Putamen (tissue), 1 donor: Measurements from ENCODE around the gene KCNH3.
"Not testable (repeated sequence)": the region's sequence is repeated elsewhere in the genome, so short reads cannot be mapped to it uniquely, and the experiment has no call there.

Experiments
- DNase-seq: peaks from one replicate; pipeline ENCODE4 v3.0.0-alpha.2; 2016; ENCODE audit warnings: low spot score

KCNH3 gene

DNA sequence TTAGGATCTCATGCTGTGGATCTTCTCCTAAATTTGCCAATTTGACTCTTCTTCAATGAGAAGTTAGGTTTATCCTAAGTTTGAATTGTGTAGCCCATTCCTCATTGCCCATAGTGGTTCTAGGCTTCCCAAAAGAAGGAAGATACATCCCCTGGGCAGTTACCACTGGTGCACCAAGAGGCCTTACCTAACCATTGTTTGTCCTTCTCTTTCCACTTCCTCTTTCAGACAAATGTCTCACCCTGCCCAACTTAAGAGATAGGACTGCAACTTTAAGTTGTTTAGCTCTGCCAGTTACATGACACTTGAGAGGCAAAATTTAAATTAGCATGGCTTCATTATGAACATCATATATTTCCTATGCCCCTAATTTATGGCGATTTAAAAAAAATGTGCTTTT lies 9.4 kb upstream of the KCNH3 start:
- no peak for DNase-seq

DNA sequence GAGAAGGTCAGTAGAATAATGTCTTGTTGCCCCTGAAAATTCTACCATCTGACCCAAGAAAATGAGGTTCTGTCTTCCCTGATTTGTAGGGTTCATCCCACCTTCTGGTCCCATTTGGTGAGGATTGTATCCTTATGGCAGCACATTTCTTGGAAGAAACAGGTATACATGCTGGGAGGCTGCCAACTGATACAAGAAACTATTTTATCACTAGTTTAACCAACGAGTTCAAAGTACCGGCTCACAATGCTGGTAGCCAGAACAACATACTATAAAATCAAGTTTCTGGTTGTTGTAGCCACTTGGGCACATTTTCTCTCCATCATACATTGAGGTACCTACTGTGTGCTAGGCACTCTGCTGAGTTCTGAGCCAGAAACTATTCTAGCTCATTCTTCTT lies 7.1 kb upstream of the KCNH3 start:
- DNase-seq = no peak

DNA sequence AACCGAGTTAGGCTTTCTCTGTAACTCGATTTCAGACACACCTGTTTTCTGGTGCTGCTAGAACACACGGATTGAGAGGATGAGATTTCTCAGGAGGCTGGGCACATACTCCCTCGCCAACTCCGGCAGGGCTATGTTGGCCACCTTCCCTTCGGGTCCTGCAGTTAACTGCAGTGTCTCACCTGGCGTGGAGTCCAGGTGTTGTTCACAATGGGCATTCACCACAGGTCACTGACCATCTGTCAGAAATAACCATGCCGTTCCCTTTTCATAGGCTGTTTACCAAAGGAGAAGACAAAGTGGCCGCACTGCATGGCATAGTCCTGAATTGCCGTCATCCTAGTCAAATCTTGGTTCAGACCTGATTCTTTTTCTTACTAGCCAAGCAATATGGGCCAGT lies 5.5 kb upstream of the KCNH3 start:
- no peak for DNase-seq

DNA sequence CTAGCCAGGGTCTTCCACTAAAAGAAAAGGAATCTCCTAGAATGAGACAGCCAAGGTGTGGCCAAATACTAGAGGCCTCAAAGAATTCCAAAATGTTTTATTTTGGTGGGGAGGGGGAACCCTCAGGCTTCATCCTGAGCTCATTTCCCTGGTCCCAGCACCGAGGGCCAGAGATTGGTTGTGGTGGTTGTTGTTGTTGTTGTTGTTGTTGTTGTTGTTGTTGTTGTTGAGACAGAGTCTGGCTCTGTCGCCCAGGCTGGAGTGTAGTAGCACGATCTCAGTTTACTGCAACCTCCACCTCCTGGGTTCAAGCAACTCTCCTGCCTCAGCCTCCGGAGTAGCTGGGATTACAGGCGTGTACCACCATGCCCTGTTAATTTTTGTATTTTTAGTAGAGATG lies 4.7 kb upstream of the KCNH3 start:
- DNase-seq = not testable (repeated sequence)

DNA sequence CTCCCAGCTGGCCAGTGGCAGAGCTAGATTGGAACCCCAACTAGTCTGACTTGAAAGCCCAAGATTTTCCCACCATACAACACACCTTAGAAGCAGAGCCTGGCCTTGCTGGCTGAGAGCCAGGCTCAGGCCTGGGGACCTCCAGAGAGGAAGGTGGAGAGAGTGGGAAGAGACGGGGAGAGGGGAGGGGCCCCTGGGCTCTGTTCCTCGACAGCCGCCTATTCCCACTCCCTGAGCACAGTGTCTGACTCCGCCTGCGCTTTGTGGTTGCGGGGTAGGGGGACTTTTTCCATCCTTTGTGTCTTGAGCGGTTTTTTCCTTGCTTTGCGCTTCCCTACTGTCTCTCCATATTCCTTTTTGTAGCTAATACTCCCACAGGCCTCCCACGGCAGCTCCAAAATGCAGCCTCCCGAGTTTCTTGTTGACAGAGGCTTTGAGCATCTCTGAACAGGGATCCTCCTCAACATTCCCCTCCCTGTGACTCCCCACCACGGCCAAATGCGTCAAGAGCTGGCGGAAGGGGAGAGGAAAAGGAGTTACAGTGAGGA lies 4.0 kb upstream of the KCNH3 start:
- DNase-seq = no peak

DNA sequence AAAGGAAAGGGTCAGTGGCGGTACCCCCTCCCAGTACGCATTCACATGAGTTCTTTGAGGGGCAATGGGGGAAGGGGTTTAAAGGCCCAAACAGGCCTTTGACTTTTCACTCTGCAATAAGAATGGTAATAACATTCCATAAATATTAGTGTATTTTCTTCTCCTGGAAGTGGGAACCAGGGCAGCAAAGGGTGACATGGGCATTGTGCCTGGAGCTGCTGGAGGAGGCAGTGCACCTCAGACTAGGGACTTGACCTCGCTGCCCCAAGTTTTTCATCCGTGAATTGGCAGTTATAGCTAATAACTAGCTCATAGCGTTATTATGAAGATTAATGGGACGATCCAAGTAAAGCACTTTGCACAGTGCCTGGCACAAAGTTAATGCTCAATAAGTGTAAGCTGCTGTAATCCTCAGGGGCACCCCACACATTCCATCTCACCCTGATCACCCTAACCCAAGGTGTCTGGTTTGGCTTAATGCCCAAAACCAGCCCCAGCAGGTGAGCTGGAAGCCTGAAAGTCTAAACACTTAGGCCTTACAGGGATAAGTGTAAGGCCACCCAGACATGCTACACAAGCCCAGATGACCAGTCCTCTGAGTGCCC lies 2.8 kb upstream of the KCNH3 start:
- DNase-seq = no peak

DNA sequence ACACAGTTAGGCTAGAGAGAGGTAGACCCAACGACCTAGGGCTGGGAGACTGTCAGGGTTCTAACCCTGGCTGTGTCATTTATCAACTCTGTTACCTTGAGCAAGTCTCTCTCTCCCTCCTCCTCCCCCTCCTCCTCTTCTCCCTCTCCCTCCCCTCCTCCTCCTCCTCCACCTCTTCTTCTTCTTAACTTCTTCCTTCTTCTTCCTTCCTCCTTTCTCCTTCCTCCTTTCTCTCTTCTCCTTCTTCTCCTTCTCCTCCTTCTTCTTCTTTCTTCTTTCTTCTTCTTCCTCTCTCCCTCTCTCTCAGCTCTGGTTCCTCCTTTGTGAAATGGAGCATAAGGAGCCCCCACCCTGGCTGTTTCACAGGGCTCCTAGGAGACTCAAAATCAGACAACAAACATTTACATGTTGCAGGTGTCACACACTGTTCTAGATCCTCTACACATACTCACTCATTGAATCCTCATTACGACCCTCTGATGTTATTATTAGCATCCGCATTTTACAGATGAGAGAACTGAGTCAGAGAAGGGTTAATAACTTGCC lies 2.2 kb upstream of the KCNH3 start:
- DNase-seq = no peak

DNA sequence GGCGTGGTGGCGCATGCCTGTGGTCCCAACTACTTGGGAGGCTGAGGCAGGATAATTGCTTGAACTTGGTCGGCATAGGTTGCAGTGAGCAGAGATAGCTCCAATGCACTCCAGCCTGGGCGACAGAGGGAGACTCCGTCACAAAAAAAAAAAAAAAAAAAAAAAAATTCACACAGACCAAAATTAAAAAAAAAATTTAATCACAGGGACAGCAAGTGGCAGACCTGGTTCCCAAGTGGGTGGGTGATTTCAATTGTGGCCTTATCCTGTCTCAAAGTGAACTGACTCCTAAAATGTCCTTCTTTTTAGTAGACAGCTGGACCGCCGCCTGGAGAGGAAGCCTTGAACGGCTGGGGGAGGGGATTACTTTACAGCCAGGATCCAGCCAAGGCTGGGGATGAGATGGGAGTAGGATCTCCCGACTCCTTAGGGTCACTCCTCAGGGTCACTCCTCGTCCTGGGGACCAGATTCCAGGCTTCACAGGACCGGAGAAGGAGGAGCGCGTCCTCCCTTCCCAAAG lies 1.5 kb upstream of the KCNH3 start:
- no peak for DNase-seq

DNA sequence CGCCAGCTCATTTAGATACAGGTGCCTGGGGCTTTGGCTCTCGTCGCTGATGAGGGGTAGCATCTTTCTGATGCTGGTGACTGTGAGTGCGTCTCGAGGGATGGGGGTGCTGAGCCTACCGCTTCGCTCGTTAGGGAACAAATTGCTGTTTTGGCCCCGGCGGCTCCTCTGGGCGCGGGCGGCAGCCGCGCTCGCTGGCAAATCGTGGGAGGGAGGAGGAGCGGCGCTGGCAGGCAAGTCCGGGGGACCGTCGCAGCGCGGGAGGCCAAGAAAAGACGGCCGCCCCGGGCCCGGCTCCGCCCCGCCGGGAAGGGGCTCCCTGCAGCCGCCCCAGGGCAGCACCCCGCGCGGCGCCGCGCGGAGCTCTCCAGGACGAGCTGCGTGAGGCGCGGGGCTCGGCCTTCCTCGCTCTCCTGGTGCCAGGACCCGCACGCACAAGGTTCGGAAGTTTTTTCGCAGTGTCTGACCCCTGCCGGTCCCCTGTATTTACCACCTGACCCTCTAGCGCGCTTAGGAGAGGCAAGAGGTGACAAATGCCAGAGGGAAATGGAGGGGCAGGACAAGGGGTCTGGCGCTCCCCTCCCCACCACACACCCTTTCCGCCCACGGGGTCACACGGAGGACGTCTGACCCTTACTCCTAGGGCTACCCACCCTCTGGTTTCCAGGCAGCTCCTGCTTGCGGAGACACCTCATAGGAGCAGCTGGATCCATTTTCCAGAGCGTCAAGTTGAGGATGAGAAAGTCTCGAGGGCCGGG lies 899 bp upstream of the KCNH3 start:
- DNase-seq = peak; percentile 47

DNA sequence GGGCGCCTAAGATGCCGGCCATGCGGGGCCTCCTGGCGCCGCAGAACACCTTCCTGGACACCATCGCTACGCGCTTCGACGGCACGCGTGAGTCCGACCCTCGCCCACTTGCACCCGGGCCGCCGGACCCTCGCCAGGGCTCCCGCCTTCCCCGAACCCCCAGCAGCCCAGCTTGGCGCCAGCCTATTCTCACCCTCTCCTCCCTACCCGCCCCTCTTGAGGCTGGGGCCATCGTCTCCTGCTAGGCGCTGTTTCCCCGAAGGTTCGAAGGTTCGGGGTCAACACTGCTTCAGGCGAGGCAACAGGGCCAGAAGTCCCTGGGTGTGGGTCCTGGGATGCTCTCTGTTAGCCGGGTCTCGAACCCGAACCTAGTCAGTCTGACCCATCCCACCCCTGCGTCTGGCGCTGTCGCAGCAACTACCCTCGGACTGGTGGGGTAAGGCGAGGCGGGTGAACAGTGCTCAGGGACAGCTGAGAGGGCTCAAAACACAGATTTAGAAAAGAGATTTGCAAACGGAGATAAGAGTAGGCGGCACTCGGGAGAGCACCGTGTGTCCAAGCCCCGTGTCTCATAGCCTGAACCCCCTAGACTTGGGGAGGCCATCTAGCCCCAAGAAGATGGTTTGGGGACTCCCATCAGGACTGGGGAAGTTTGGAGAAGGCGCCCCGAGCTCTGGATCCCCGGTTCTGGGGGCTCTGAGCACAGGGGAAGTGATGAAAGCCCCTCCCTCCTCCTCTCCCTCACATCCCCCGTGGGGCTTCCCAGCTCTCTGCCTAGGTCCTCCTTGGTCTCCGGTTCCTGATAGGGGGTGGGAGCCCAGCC lies 787 bp downstream of the KCNH3 start:
- DNase-seq = no peak

DNA sequence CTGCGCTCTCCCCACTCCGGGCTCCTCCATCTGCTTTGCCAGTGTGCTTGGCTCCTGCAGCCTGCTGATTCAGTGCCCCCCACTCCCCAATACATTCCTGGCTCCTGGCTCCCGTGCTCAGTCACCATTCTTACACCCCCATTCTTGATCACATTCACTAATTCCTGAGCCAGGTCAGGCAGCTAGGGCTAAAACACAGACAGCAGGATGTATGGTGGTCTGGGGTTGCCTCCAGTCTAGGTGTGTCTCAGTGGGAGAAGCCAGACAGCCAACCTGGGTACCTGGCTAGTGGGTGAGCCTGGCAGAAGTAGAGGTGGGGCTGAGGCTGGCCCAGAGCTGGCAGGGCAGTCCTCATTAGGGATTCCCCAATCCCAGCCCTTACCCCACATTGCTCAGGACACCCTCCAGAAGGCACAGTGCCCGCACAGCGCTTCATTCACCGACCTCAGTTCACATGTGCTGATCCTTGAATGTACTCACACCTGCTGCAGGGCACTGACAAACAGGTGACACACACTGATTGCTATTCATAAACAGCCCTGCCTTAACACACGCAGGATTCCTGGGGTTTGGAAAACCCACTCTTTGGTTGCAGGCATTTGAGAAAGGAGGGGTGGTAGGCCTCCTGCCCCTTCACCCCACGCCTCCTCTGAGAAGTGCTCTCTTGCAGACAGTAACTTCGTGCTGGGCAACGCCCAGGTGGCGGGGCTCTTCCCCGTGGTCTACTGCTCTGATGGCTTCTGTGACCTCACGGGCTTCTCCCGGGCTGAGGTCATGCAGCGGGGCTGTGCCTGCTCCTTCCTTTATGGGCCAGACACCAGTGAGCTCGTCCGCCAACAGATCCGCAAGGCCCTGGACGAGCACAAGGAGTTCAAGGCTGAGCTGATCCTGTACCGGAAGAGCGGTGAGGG lies 1.7 kb downstream of the KCNH3 start:
- DNase-seq = no peak

DNA sequence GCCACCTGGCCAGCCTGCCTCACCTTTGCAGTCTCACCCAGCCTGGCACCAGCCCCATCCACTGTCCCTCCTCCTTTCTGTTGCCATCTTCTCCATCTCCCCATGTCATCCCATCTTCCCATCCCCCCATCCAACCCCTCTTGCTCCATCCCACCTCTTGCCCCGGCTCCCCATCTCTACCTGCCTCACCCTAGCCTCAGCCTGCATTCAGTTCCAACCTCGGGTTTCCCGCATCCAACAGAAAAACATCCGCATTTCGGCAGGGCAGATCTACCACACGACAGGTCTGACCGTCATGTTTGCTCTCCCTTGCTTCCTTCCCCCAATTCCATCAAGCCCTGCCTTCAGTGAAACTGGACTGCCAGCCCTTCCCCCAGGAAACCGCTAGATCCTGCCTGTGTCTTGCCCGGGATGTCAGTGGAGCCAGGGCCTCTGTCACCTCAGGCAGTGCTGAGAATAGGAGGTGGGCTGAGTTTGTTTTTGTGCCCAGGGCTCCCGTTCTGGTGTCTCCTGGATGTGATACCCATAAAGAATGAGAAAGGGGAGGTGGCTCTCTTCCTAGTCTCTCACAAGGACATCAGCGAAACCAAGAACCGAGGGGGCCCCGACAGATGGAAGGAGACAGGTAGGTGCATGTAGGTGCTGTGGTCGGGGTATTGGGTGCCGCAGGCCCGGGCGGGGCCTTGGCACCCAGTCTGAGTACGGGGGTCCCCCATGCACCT lies 2.5 kb downstream of the KCNH3 start:
- DNase-seq = no peak

DNA sequence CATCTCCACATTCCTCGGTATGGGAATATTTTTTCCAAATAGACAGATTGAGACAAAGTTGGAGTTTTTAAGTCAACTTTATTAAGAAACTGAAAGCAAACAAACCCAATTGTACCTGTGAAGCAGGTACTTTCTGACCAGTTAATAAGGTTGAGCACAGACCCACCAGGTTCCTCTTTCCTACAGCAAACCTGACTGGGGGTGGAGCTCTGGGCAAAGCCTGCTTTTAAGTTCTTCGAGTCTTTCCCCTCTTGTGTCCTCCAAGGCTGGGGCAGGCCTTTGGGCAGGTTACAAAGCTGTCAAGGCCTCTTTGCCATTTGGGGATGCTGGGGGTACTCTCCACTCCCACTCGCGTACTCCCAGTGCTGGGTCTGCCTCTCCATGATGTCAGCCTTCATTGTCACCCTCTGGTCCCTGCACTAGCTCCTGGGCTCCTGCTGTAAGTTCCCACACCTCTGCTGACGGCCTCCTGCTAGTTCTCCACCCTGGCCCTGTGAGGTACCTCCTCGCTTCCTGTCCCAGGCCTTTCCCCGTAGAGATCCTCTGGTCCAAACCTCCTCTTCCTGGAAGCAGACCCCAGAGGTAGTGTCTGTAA lies 3.2 kb downstream of the KCNH3 start:
- DNase-seq = no peak

DNA sequence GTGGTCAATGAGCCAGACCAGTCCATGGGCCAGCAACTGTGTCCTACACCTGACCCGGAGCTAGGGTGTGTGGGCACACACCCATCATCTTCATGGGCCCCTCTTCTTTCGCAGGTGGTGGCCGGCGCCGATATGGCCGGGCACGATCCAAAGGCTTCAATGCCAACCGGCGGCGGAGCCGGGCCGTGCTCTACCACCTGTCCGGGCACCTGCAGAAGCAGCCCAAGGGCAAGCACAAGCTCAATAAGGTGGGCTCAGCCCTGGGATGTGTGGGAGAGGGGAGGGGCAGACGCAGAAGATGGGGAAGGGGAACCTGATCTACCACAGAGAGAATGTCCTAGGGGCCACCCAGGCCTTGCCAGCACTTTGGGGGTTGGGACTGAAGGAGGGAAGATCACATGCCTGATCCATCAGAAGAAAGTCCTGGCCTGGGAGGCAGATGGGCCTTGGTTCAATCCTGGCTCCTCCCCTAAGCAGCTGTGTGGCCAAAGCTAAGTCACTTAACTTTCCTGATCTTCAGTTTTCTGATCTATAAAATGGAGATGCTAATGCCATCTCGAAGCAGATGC lies 3.8 kb downstream of the KCNH3 start:
- DNase-seq = no peak

DNA sequence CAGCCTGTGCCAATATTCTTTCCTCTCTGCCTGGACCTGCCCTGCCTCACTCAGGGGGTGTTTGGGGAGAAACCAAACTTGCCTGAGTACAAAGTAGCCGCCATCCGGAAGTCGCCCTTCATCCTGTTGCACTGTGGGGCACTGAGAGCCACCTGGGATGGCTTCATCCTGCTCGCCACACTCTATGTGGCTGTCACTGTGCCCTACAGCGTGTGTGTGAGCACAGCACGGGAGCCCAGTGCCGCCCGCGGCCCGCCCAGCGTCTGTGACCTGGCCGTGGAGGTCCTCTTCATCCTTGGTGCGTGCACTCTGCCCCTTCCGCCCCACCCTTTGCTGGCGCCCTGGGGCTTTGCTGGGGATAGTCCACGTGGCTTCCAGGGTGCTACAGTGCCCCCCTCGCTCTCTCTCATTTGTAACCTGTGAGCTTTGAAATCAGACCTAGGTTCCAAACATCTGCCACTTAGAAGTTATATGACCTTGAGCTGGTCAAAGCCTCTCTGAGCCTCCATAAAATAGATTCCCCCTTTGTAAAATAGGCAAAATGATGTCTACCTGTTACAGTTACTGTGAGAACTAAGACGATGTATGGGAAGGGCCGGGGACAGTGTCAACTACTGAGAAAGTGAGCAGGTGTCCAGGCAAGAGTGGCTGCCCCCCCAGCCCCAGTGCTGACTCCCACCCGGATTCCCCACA lies 4.5 kb downstream of the KCNH3 start:
- no peak for DNase-seq

DNA sequence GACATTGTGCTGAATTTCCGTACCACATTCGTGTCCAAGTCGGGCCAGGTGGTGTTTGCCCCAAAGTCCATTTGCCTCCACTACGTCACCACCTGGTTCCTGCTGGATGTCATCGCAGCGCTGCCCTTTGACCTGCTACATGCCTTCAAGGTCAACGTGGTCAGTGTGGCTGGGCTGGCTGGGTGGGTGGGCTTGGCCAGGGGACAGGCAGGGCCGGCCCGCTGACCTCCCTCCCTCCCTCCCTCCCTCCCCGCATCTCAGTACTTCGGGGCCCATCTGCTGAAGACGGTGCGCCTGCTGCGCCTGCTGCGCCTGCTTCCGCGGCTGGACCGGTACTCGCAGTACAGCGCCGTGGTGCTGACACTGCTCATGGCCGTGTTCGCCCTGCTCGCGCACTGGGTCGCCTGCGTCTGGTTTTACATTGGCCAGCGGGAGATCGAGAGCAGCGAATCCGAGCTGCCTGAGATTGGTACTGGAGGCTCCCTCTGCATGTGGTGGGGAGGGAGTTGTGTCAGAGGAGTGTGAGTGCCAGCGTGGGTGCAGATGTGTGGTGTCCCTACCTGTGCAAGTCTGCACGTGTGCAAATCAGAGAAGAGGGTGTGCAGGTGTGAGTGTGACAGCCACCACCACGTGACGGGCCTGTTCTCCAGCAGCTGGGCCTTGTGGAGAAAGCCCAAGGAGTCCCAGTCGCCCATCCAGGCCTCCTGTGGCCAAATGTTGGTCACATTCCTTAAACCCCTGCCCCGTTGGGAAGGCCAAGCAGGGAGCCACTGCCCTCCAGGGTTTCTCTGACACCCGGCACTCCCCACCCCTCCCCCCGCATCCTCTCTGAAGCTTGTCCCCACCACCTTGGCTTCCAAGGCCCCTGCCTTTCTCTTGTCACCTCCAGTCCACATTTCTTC lies 5.3 kb downstream of the KCNH3 start:
- no peak for DNase-seq

DNA sequence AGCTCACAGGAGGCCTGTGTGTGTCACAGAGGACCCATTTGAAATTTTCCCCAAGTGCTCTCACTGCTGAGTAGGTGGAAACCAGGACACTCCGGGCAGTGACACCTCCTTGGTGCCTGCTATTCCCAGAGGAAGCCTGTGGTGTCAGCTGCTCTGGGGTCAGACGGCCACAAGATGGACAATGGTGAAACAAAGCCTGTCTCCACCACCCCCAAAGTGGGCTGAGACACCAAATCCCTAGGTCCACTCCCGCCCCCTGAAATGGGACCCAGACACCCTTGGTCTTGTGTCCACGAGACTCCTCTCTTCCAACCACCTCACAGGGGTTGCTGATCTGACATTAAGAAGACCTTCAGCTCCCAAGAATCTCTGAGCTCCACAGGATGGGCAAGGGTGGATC lies 7.0 kb downstream of the KCNH3 start:
- DNase-seq = no peak

DNA sequence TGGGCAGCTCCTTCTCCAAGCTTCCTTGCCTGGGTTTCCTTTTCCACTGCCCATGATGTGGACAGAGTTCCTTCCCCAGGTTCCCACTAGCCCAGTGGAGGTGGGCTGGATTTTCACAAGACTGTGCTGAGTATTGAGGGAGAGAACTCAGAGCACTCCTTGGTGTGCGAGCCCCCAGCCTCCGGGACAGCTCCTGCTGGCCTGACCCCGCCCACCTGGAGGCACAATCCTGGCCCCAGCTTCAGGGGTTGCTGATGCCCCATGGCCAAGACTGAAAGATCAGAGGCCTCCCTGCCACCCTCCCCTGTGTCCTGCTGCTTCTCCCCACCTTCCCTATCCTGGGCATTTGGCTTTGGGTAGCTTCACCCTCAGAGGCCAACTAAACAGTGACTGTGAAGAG lies 7.7 kb downstream of the KCNH3 start:
- no peak for DNase-seq
